Measurements from ENCODE around the gene GPBP1.

DNA sequence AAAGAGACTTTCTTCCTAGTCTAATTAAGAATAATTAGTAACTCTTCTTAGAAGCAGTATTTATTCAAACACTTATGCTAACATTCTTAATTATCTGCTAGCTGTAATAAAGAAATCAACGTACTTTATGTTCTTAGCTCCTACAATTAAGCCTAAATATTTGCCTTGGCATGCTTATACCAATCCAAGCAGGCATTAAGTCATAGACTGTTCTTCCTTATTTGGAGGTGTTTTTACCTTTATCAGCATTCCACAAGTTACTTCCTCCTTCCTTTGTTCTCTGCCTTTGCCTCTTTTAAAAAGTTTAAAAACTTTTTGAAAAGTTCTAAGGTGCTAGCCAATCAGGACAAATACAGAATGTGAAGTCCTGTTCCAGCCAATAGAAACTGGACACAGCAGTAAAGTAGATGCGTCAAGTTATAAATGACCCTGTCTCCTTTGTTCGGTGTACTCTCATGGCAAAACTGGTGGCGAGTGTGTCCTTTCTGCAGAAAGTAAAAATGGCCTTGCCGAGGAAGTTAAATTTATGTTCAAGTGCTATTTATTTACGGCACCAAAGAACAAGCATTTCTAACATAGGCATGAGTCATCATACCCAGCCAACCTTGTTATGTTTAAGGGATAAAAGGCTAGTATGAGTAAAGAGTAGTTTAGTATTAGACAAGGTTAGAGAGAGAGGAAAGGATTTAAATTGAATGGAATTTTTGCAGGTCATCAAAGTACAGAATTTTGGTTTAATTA, 58.6 kb downstream of the GPBP1 start:
- TF ChIP-seq, protein P1, sequence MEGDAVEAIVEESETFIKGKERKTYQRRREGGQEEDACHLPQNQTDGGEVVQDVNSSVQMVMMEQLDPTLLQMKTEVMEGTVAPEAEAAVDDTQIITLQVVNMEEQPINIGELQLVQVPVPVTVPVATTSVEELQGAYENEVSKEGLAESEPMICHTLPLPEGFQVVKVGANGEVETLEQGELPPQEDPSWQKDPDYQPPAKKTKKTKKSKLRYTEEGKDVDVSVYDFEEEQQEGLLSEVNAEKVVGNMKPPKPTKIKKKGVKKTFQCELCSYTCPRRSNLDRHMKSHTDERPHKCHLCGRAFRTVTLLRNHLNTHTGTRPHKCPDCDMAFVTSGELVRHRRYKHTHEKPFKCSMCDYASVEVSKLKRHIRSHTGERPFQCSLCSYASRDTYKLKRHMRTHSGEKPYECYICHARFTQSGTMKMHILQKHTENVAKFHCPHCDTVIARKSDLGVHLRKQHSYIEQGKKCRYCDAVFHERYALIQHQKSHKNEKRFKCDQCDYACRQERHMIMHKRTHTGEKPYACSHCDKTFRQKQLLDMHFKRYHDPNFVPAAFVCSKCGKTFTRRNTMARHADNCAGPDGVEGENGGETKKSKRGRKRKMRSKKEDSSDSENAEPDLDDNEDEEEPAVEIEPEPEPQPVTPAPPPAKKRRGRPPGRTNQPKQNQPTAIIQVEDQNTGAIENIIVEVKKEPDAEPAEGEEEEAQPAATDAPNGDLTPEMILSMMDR (IDR thresholded peaks at IDR 0.05; ENCODE audit: low read length), result no peak
- TF ChIP-seq EZH2 (IDR thresholded peaks at IDR 0.05; ENCODE audit: borderline replicate concordance, low read length), result no peak

Data from OCI-LY1 (cell line).